Superior temporal gyrus (tissue), 1 donor: ENCODE results near the gene F2R.

ENCODE experiments used
- DNase-seq: peaks from one replicate; pipeline ENCODE4 v3.0.0-alpha.2; 2016; ENCODE audit errors: extremely low spot score

The F2R gene

DNA sequence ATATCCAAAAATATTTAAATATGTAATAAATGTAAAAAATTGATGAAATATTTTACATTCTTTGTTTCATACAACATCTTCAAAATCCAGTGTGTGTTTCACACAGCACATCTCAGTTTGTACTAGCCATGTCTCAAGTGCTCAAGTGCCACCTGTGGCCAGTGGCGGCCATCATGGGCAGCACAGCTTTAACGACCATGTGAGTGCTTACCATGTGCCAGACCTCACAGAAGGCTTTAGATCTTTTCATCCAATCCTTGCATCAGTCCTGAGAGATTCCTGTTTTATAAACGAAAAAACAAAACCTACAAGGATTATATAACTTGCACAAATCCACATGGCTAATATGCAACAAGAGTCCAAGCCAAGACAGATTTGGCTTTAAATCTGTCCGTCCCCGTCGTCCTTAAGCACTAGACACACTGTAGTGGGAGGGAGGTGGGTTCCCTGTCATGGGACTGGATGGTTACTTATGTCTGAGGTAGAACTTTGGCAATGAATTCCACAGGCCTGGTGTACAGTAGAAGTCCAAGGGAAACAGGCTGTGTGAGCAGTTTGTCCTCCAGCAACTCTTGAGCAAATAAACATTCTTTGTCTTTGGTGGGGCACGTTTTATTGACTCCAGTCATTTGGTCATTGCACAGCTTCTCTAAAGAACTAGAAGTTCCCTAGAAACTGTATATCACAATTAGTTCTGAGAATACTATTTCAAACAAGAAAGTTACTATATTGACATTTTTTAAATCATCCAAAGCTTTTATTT lies 25.0 kb upstream of the F2R start:
- DNase-seq, result no peak

DNA sequence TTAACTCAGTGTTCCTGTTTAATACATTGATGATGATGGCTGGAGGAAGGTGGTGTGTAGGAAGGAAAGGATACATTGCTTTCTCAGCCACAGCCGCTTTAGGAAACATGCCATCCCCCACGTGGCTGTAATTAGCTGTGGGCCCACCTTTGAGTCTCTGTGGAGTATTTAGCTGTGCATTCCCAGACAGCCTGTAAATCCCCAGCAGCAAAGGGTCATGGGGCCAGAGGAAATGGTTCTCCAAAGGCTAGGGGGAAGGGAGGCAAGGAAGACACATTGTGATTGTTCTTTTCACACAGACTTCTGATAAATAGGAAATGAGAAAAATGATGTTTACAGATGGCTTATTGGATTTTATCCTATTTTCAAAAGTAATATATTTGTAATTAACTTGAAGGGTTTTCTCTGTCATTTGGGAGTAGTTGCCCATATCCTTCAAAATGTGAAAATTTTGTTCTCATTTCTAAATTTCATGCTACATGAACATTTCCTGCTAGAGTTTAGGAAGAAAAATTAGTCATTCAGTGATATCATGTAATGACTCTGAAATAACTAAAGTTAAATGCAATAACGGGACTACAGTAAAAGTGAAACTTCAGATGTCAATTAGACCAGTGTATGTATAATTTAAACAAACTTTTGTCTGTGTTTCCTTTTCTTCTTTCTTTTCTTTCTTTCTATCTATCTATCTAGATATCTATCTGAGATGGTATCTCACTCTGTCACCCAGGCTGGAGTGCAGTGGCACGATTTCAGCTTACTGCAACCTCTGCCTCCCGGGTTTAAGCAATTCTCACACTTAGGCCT lies 24.3 kb upstream of the F2R start:
- DNase-seq, result no peak

DNA sequence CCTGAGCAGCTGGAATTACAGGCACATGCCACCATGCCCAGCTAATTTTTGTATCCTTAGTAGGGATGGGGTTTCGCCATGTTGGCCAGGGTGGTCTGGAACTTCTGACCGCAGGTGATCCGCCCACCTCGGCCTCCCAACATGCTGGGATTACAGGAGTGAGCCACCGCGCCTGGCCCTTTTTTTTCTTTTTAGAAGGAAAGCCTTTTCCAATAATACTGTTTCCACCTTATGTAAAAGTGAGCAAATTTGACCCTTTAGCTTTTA lies 23.7 kb upstream of the F2R start:
- no peak for DNase-seq

DNA sequence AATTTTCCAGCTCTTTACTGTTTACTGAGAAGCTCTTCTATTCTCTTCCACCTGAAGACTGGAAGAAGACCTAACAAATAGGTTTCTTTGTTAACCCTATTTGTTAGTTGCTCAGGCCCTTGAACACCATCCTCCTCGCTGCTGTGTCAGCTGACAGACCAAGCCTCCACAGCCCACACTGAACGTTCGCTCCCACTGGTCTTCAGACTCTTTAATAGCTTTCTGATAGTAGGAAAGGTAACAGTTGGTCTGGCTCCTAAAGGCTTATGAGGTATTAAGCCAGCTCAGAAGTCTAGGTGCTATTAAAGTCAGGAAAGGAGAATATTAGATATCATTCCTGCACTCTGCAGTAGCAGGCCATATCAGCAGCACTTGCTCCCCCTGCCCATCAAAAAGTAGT lies 23.3 kb upstream of the F2R start:
- DNase-seq, result no peak

DNA sequence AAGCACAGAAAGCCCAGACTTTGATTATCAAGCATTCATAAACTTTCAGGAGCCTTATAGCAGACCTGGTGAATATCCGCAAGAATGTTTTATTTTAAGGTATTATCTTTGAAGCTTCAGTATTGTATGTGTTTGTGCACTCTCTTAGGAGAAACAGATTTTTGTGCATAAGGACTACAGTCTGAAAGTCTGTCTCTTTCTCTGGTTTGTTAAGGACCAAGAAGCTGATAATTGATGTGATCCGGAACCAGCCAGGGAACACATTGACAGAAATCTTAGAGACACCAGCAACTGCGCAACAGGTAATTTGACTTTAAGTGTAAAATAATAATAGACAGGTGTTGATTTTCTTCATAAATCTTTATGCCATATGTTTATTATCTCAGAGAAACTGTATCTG lies 22.8 kb upstream of the F2R start:
- DNase-seq, result no peak

DNA sequence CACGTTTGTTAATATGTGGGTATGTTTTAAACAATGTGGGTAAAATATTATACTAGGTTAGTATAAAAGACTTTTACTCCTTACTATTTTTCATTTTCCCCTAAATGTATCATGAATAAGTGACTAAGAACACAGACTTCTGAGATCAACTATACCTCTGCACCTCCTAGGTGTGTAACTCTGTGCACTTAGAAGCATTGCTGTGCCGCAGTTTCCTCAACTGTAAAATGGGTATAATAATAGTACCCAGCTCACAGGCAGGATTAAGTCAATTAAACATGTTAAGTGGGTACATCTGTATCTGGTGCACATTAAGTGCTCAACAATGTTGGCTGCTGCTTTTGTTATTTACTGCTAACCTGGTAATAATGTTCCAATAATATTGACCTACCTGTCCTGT lies 21.6 kb upstream of the F2R start:
- DNase-seq, result no peak

DNA sequence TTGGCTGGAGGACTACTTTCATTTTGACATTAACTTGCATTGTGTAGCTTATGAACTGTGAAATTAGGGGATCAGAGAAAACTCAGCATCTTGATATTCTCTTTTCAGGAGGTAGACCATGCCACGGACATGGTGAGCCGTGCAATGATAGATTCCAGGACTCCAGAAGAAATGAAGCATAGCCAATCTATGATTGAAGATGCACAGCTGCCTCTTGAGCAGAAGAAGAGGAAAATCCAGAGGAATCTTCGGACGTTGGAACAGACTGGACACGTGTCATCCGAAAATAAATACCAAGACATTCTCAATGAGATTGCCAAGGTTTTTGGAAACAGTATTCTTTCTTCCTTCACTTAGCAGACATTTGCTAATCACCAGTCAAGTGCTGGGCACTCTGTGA lies 20.6 kb upstream of the F2R start:
- DNase-seq, result no peak

DNA sequence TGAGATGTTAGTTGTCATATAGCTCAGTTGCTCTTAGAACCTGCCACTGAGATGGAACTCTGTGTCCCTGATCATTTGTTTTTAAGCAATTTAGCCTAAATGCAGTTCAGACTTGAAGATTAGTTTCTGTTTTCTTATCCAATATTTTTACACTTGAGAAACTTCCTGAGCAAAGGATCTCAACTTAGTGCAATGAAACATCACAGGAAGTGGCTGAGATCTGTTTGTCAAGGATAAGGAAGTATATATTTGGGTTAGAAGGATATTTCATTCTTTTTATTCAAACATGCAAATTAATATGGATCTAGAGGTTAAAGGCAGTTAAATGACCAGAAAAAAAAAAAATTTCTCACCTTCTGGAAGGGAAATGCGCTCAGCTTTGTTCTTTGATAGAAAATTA lies 19.7 kb upstream of the F2R start:
- no peak for DNase-seq

DNA sequence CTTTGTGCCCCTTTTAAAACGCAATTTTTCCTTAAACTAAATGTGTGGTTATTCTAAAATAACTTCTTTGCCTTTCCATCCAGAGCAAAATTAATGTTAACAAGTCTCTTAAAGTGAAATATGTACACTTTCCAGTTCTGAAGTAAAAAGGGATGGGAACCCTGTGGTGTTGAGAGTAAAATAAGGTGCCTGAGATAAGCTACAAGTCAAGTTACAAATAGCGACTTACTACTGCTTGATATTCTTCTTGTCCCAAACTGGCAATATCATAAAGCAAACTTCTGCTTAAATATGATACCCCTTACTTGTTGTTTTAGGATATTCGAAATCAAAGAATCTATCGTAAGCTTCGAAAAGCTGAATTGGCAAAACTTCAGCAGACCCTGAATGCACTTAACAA lies 18.3 kb upstream of the F2R start:
- no peak for DNase-seq

DNA sequence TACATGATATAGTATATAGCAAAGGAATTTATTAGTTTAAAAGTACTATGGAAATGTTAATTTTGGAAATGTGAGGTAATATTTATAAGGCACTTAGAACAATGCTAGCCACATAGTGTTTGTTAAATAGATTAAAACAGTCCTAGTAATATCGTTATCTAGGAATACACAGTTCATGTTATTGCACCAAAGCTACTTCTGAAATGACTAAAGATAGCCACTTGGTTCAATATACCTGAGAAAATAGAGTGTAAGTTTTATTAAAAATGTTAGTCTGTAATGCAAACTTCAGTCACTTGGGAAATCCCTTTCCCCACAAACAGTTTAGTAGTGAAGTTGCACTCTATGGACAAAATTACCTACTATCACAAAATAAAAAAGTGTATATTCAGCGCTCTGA lies 15.4 kb upstream of the F2R start:
- DNase-seq, result no peak

DNA sequence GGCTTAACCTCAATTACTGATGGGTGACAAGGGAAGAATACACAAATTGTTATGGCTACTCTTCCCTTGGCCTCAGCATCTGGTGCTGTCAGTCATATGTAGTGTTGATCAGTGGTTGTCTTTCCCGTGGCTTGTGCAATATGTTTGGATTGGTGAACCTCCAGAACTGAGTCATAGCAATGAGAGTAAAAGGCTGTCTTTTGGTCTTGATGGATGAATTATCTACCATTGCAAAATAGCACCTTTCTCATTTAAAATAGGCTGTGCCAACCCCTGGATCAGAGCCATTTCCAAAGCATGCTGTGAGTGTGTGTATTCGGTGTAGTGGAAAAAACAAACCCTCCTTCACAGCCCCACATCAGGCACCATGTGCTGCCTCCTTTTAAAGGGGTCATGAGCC lies 14.6 kb upstream of the F2R start:
- no peak for DNase-seq

DNA sequence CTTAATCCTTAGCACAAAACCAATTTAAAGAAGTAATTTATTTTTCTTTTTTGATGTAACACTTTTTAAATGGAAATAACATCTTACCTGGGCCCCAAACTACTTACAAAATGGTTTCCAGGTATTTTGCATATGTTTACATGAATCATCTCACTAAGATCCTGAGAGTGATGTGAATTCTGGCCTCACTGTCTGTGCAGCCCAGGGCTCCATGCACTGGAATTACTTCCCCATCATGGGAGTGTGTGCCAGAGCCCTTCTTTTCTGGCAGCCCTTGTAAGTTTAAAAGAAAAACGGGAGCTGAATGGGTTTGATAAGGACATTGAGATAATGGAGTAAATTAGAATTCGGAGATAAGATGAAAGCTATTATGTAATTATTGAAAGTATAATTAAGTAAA lies 12.2 kb upstream of the F2R start:
- no peak for DNase-seq

DNA sequence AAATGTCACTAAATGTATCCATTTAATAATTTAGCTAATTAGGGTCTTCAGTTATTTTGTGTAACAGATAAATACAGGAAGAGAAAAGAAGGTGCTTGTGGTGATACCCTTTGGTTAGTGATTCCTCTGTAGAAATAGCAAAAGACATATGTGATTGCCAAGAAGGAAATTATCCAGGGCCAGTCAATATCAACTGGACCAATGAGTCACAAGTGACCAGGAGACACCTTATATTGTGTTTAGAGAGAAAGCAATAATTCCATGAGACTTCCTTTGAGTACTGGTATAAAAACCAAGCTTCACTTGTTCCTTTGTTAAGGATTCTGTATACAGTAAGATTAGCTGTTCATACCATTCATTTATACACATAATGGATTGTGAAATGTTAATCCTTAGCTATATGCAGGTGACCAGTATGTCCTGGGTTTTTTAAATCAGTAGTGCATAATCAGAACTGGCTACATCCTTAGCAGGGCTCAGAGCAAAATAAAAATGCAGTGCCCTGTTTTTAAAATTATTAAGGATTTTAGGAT lies 11.7 kb upstream of the F2R start:
- no peak for DNase-seq

DNA sequence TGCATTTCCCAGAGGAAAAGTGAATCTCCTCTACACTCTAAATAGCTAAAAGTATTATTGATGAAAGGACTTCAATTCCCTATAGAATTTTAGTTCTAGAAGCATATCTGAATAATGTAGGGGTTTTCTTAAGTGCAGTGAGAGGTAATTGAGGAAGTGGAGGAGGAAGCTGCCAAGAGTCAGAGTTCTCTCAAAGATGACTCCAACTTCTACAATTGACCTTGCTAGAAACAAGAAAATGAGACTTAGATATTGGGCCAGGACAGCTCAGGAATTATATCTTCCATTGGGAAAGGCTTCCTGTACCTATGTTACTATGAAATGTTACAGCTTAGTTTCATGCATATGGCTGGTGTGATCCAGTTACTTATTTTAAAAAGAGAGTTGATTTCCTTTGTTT lies 10.4 kb upstream of the F2R start:
- DNase-seq, result no peak

DNA sequence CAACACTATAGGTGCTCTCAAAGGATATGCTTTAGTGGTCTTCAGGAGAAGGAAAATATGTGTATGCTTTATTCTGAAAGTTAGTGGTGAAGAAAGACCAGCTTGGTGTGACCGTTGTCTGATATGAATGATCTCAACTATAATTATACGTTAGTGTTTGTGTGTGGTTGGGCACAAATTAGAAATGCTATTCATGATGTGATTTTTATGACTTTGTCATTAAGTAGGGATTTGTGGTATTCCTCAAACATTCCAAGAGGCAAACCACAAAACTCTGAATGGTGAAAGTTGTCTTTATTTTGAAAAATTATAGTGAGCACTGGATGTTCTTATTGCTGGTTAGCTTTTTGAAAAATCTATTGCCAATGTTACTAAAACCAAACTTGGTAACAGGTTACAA lies 6.2 kb upstream of the F2R start:
- DNase-seq, result no peak

DNA sequence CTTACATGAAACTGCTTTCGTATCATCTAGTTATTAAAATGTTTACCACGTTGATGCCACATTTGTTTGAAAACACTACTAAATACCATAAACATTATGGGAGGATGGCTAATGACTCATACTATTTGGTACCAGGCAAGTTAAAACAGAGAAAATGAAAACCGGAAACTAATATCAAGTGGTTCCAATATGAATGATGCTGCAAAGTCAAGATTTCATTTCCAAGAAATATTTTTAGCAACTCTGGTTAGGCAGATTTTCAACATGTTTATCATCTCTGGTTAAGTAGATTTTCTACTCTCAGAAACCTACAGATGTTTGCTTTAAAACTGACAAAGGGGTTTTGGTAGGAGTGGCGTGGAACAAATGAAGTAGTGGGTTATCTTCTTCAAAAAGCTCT lies 4.9 kb upstream of the F2R start:
- DNase-seq, result no peak

DNA sequence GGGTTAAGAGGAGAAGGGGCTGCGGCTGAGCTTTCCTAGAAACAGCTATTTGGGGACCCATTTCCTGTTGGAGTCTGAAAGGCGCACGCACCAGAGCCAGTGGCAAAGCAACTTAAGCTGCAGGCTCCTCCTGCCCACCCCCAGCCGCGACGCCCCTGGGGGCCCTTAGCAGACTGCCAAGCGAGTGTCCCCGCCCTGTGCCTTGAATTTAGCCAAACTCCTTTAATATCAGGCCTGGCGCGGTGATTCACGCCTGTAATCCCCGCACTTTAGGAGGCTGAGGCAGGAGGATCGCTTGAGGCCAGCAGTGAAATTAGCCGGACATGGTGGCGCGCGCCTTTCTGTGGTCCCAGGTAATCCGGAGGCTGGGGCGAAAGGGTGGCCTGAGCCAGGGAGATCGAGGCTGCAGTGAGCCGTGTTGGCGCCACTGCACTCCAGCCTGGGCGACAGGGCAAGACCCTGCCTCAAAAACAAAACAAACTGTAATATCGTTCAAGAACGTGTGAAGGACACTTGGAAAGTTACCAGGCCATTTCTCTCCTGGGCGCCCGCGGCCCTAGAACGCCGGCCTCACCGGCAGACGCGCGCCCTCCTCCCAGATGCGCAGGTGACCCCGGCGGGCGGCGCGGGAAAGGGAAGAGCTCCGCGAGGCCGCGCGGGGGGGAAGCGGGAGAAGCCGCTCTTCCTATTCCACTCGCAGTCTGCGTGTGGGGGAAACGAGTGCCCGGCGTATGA lies 1.0 kb upstream of the F2R start:
- no peak for DNase-seq

DNA sequence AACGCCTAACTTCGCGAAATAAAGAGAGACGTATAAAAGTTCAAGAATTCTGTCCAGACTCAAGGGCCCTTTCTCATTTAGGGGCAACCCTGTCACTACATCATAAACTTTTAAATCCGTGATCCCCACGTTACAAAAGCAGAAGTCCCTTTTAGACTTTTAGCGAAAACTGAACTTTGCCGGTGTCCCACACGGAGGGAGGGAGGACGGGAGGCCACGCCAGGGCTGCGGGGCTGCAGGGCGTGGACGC lies 515 bp upstream of the F2R start:
- no peak for DNase-seq

DNA sequence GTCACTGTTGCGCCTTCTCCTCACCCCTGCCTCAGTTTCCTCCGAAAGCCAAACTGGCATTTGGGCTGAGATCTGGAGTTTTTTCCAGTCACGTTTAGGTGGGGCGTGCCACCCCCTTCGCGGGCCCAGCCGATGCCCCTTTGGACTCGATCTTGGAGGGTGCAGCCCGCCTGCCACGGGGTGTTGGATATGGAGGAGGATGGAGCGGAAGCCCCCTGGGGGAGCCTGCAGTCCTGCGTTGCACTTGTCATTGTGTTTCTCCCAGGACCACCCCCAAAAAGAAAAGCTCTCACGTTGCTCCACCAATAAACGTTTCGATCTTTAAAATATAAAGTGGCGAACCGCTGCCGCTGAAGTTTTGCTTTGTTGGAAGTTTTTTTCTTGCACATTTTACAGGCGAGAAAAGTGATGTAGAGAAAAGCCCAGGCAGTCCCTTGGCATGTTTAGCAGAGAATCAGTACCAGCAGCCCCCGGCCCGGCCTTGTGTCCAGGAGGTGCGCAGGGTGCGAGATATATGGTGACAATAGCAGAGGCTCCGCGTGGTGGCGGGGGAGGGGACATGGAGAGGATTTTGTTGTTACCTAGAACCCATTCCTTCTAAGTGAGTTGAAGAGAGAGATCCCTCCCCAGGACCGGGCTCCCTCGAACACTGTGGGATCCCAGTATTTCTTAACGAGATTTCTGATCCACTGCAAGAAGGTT lies 681 bp downstream of the F2R start:
- no peak for DNase-seq

DNA sequence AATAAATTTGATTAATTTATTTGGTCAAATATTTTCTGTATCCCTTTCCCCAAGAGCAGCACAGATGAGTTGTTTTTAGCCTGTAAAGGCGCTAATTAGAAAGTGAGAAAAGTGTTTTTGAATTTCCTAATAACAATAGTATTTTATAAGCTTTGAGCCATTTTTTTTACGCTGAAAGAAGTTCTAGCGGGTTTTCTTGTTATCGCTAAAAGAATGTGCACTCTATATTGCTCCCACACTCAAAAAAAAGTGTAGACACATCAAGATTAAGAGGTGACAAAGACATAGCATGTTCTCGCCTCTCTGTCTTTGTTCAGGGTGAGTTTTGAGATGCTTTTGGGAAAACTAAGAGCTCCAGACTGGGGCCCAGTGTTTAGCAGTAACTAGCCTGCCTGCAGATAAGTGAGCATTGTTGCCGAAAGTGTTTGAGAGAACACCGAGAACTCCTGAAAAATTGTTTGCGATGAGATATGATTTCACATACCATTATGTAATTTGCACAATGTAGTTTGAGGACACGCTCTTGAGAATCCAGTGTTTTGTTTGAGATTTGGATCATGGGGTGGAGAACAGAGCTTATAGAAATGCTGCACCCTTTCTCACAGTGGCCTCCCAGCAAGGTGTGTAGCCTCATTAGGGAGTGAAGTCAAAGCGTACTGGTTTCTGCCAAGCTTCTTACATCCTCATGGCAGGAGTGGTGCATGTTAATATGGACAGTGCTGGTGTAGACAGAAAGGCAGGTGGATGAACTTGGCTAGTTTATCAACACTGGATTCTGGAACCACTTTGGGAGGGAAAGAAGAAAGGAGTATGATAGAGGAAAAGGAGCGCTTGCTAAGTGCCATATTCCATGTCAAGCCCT lies 1.5 kb downstream of the F2R start:
- DNase-seq, result no peak

DNA sequence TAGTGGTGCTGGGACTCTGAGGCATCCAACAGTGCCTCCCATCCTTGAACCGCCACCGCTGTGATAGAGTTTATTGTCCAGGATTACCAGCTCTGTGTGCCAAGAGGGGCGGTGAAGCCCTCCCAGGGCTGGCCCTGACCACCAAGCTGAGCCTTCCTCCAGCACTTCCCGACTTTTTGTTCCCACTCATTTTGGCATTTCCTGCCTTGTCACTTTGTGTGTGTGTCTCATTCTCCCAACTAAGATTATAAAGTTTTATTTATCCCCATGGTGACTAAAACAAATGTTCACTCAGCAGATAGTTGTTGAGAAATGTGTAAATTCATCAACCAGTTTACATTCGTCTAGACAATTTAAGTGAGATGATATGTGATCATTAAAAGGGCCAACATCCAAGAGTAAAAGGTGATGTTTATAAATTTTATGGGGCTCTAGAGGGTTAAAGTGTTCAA lies 2.5 kb downstream of the F2R start:
- no peak for DNase-seq

DNA sequence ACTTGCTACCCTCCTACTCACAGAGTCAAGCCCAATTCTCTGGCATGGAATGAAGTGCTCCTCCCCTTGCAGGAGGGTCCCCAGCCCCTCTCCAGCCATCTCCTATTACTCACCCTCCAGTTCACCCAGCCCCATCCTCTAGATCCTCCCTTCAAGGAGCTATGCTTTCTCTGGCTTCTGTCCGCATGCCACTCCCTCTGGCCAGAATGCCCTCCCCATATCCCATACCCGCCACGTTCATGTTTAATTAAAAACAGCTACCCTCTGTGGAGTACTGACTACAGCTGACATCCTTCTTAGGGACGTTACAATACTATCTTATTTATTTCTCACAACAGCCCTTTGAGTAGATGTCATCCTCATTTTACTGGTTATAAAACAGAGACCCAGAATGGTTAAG lies 3.0 kb downstream of the F2R start:
- no peak for DNase-seq
